Hepatocyte (in vitro differentiated cells): ENCODE measurements around the gene ZFP69B. TPM values are rescaled to one million over a fixed set of nuclear protein-coding genes. Genes with fewer than 3 reads are reported as not detected.

Experiments
- DNase-seq: peaks from one replicate; pipeline ENCODE4 v3.0.0-alpha.2; 2016; ENCODE audit warnings: low spot score
- H2AFZ ChIP-seq: fragments of 200-600 bp; sonication (generic); 2 replicates; pipeline ENCODE4 v1.6.0; 2016; ENCODE audit warnings: antibody characterized with exemption, mild to moderate bottlenecking
- H3K27ac ChIP-seq: fragments of 200-600 bp; sonication (generic); 2 replicates; pipeline ENCODE4 v1.5.1; 2016; ENCODE audit warnings: mild to moderate bottlenecking
- H3K27me3 ChIP-seq: fragments of 200-600 bp; sonication (generic); 2 replicates; pipeline ENCODE4 v1.6.1; 2016
- H3K36me3 ChIP-seq: fragments of 200-600 bp; sonication (generic); replicated peaks from 2 replicates; pipeline ENCODE4 v1.5.1; 2016; ENCODE audit warnings: low read depth; ENCODE audit not compliant: insufficient read depth
- H3K4me1 ChIP-seq: fragments of 200-600 bp; sonication (generic); 2 replicates; pipeline ENCODE4 v1.5.1; 2016; ENCODE audit warnings: mild to moderate bottlenecking, moderate library complexity; ENCODE audit not compliant: insufficient read depth
- H3K4me2 ChIP-seq: fragments of 200-600 bp; sonication (generic); 2 replicates; pipeline ENCODE4 v1.6.0; 2016
- H3K4me3 ChIP-seq: fragments of 200-600 bp; sonication (generic); 2 replicates; pipeline ENCODE4 v1.5.1; 2016; ENCODE audit warnings: mild to moderate bottlenecking
- H3K79me2 ChIP-seq: fragments of 200-600 bp; sonication (generic); 2 replicates; pipeline ENCODE4 v1.6.0; 2017; ENCODE audit warnings: mild to moderate bottlenecking
- H3K9me2 ChIP-seq: fragments of 200-600 bp; sonication (generic); replicated peaks from 2 replicates; pipeline ENCODE4 v1.6.0; 2017; ENCODE audit warnings: mild to moderate bottlenecking; ENCODE audit not compliant: insufficient read depth
- H3K9me3 ChIP-seq: fragments of 200-600 bp; sonication (generic); 2 replicates; pipeline ENCODE4 v1.5.1; 2016; ENCODE audit warnings: low read depth, mild to moderate bottlenecking
- H4K20me1 ChIP-seq: fragments of 200-600 bp; sonication (generic); 2 replicates; pipeline ENCODE4 v1.6.0; 2016; ENCODE audit warnings: mild to moderate bottlenecking; ENCODE audit not compliant: insufficient read depth, poor library complexity, severe bottlenecking
- EZH2 ChIP-seq: fragments of 200-600 bp; sonication (generic); IDR thresholded peaks from 2 replicates; pipeline ENCODE4 v1.6.1; 2016; ENCODE audit warnings: antibody characterized with exemption, mild to moderate bottlenecking, borderline replicate concordance
- EZH2phosphoT487 ChIP-seq: fragments of 200-600 bp; sonication (generic); IDR thresholded peaks from one replicate; pipeline ENCODE4 v1.6.1; 2018; ENCODE audit warnings: antibody characterized with exemption, mild to moderate bottlenecking, low read depth, moderate library complexity; ENCODE audit not compliant: unreplicated experiment, severe bottlenecking
- WGBS: methylation state at CpG from one replicate; pipeline ENCODE4 v1.1.6; 2016; ENCODE audit warnings: low lambda C conversion rate; ENCODE audit errors: missing lambda C conversion rate; 5-methylcytosine and 5-hydroxymethylcytosine counted together
- polyA plus RNA-seq: library from polyadenylated mRNA; unstranded; fragments of >200 nt; fragmentation: Nextera tagmentation; extraction: Ambion mirVana; gene quantifications from 2 replicates; pipeline ENCODE4 v1.2.1, GENCODE V29; 2016
- total RNA-seq: library from RNA; depleted of rRNA; stranded (reverse); fragments of >200 nt; gene quantifications from 2 replicates; pipeline ENCODE4 v1.2.3, GENCODE V29; 2014
- TF ChIP-seq, protein P1 (sequence below): fragments of 200-600 bp; sonication (generic); IDR thresholded peaks from 2 replicates; pipeline ENCODE4 v1.5.1; 2016; ENCODE audit warnings: antibody characterized with exemption, mild to moderate bottlenecking; ENCODE audit not compliant: poor library complexity

ZFP69B gene
- total and polyA plus RNA-seq, 2 experiments from 2014 or later: 3.2 to 4.8 TPM

DNA sequence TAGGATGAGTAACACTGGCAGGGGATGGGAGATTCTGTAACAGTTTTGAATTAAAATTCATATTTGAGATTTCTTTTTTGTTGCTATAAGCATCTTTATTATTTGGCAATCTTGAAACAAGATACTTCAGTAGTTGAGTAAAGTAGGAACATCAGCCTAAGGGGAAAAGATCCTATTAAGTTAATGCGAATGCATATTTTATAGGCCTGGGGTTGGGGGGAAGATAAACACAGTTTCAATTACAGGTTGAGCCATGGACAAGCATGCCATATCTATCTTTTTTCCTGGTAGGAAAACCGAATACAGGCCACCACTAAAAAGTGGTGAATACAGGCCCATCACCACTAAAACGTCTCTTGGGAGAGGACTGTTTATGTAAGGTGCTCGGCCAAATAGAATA, 44.5 kb upstream of the ZFP69B start:
- Histone ChIP-seq H3K4me2 (no peak overlapping the region), H3K27me3 (no peaks in the 10 kb centered on the region), H3K27ac (no peak overlapping the region), H3K4me3 (no peak overlapping the region), H3K9me2 (no peaks in the 10 kb centered on the region), H3K9me3 (no peaks in the 10 kb centered on the region), H2AFZ (no peak overlapping the region), H3K79me2 (peaks cover 38% of the 10 kb centered on the region), H4K20me1 (no peaks in the 10 kb centered on the region), H3K36me3 (no peaks in the 10 kb centered on the region), H3K4me1 (no peaks in the 10 kb centered on the region)
- DNase-seq: no peak
- TF ChIP-seq EZH2phosphoT487: no peak
- no peak for TF ChIP-seq EZH2
- TF ChIP-seq, protein P1, sequence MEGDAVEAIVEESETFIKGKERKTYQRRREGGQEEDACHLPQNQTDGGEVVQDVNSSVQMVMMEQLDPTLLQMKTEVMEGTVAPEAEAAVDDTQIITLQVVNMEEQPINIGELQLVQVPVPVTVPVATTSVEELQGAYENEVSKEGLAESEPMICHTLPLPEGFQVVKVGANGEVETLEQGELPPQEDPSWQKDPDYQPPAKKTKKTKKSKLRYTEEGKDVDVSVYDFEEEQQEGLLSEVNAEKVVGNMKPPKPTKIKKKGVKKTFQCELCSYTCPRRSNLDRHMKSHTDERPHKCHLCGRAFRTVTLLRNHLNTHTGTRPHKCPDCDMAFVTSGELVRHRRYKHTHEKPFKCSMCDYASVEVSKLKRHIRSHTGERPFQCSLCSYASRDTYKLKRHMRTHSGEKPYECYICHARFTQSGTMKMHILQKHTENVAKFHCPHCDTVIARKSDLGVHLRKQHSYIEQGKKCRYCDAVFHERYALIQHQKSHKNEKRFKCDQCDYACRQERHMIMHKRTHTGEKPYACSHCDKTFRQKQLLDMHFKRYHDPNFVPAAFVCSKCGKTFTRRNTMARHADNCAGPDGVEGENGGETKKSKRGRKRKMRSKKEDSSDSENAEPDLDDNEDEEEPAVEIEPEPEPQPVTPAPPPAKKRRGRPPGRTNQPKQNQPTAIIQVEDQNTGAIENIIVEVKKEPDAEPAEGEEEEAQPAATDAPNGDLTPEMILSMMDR: no peak
- 59% methylated on average over 4 of the region's 4 CpGs for WGBS

DNA sequence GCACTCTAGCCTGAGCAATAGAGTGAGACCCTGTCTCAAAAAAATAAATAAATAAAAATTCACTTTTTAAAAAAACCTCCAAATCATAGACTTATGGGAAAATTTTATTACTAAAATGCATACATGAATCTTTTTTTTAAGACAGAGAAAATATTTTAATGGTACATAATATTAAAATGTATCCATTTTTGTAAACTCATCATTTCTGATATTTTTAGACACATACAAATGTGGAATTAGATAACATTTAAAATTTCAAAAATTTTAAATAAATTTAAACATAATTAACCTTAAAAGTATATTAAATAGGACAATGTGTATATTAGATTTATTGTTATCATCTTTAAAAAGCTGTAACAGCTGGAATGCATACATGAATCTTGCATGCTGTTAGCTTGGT, 42.8 kb upstream of the ZFP69B start:
- Histone ChIP-seq H3K4me1 (no peaks in the 10 kb centered on the region), H3K27me3 (no peaks in the 10 kb centered on the region), H3K79me2 (peaks cover 25% of the 10 kb centered on the region), H3K36me3 (no peaks in the 10 kb centered on the region), H3K27ac (no peak overlapping the region), H3K9me3 (no peaks in the 10 kb centered on the region), H3K4me2 (no peak overlapping the region), H4K20me1 (no peaks in the 10 kb centered on the region), H3K4me3 (no peak overlapping the region), H3K9me2 (no peaks in the 10 kb centered on the region), H2AFZ (no peak overlapping the region)
- TF ChIP-seq, protein P1: no peak
- no peak for TF ChIP-seq EZH2
- no peak for TF ChIP-seq EZH2phosphoT487
- DNase-seq: no peak

DNA sequence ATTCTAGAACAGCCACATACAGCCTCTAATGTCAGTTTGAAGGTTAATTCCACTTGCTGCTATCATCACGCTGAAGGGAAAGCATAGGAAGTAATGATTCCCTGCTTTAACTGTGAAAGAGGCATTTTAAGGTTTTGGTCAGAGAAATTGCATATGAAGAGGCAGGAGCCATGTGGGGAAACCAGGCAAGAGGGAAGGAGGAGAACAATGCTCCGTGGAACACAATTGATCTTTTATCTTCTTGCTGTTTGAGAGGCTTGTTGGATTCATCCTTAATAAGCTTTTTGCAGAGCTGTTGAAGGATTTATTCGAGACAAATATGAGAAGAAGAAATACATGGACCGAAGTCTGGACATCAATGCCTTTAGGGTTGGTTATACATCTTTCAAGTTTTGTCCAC, 40.8 kb upstream of the ZFP69B start:
- H3K79me2 ChIP-seq: peaks cover 11% of the 10 kb centered on the region
- H3K9me3 ChIP-seq: no peaks in the 10 kb centered on the region
- H3K27ac ChIP-seq: no peak overlapping the region
- H3K9me2 ChIP-seq: no peaks in the 10 kb centered on the region
- no peak overlapping the region for H3K4me2 ChIP-seq
- no peaks in the 10 kb centered on the region for H4K20me1 ChIP-seq
- no peaks in the 10 kb centered on the region for H3K36me3 ChIP-seq
- H3K4me1 ChIP-seq: no peaks in the 10 kb centered on the region
- WGBS: 86% methylated on average over 4 of the region's 4 CpGs
- TF ChIP-seq, protein P1: no peak
- TF ChIP-seq EZH2phosphoT487: no peak
- no peak for TF ChIP-seq EZH2
- H3K27me3 ChIP-seq: no peaks in the 10 kb centered on the region
- H2AFZ ChIP-seq: no peak overlapping the region
- DNase-seq: no peak
- no peak overlapping the region for H3K4me3 ChIP-seq

DNA sequence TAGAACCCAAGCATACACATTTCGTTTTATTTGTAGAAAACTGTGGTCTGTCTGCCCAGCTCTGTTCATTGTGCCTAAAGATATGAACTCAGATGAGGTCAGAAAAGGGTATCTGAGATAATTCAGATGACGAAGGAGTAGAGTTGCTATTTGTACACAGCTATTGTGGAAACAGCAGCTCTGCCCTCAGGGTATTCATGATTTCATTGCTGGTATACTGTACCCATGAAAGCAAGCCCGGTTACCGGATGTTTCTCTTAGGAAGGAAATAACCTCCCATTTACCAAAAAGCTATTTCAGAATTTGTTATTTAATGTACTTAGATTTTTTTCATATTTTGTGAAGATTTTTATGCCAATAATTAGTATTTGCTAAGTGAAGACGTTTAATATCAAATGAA, 39.0 kb upstream of the ZFP69B start:
- Histone ChIP-seq H4K20me1 (no peaks in the 10 kb centered on the region), H3K36me3 (no peaks in the 10 kb centered on the region), H3K79me2 (no peaks in the 10 kb centered on the region), H3K4me2 (no peak overlapping the region), H3K9me3 (no peaks in the 10 kb centered on the region), H3K27me3 (no peaks in the 10 kb centered on the region), H3K4me3 (no peak overlapping the region), H3K9me2 (no peaks in the 10 kb centered on the region), H3K27ac (no peak overlapping the region), H3K4me1 (no peaks in the 10 kb centered on the region), H2AFZ (no peak overlapping the region)
- 88% methylated on average over 5 of the region's 5 CpGs for WGBS
- DNase-seq: no peak
- TF ChIP-seq EZH2phosphoT487 (no peak), EZH2 (no peak)
- TF ChIP-seq, protein P1: no peak
